Omental fat pad (tissue), 4 donors: ENCODE data around the gene IFFO2. TPM values are rescaled to one million over a fixed set of nuclear protein-coding genes. Genes with fewer than 3 reads are reported as not detected.
A peak's percentile ranks its signal among the peaks of the same experiment; 100 is the strongest.

Experiments
- ATAC-seq: fragments of 150-250 bp; one replicate; pipeline ENCODE4 v1.9.1; 2016; ENCODE audit warnings: mild to moderate bottlenecking, moderate library complexity; ENCODE audit not compliant: low FRiP score
- DNase-seq: peaks from one replicate; pipeline ENCODE4 v3.0.0-alpha.2; 2019; ENCODE audit warnings: low spot score
- CTCF ChIP-seq, 3 donors: fragments of 450-650 bp; IDR thresholded peaks; one replicate each; pipeline ENCODE4 v1.5.1; 2016 to 2017; ENCODE audit warnings: antibody characterized with exemption in 3 of 3, mild to moderate bottlenecking in 3 of 3, moderate library complexity in 2 of 3
- total RNA-seq, 4 donors: library from RNA; depleted of rRNA; stranded (reverse); fragments of >200 nt; gene quantifications; one replicate each; pipeline ENCODE4 v1.1.0, GENCODE V29; 2016

Gene IFFO2
- total RNA-seq, 4 donors from 2014 or later: 2.3 to 12.9 (median 7.7) TPM

- TF ChIP-seq CTCF (IDR thresholded peaks at IDR 0.05): peak in 2 of 3 donors; percentile 64 to 88
- DNase-seq: peak; percentile 77
- peak; percentile 67 for ATAC-seq
Measured at GRCh38 chr1:18913065-18913835, 43.2 kb downstream of the IFFO2 start.

GRCh38 chr1:18912550-18912949 is 43.9 kb downstream of the IFFO2 start:
- ATAC-seq: no peak
- DNase-seq: no peak
- no peak for TF ChIP-seq CTCF (IDR thresholded peaks at IDR 0.05)

- DNase-seq (no peak), ATAC-seq (no peak)
- no peak for TF ChIP-seq CTCF (IDR thresholded peaks at IDR 0.05)
Measured at GRCh38 chr1:18908911-18909771, 47.3 kb downstream of the IFFO2 start.

GRCh38 chr1:18907917-18908845 is 48.3 kb downstream of the IFFO2 start:
- TF ChIP-seq CTCF (IDR thresholded peaks at IDR 0.05): no peak
- DNase-seq (no peak), ATAC-seq (no peak)

- peak in 2 of 3 donors; percentile 45 to 89 for TF ChIP-seq CTCF (IDR thresholded peaks at IDR 0.05)
- DNase-seq (no peak), ATAC-seq (no peak)
Measured at GRCh38 chr1:18907021-18907916, 49.2 kb downstream of the IFFO2 start.
